SJCRH30 (cell line): ENCODE results near the gene JAZF1. TPM values are rescaled to one million over a fixed set of nuclear protein-coding genes. Genes with fewer than 3 reads are reported as not detected.

ENCODE experiments used
- DNase-seq, 2 experiments: peaks; one replicate each; pipeline ENCODE4 v3.0.0-alpha.2; 2015 to 2020
- H3K27ac ChIP-seq: fragments of 250-450 bp; sonication (Bioruptor Pico); 2 replicates; pipeline ENCODE4 v1.5.1; 2020; ENCODE audit warnings: mild to moderate bottlenecking, moderate library complexity
- H3K27me3 ChIP-seq: fragments of 250-450 bp; sonication (Bioruptor Pico); 2 replicates; pipeline ENCODE4 v1.5.1; 2020; ENCODE audit warnings: mild to moderate bottlenecking, moderate library complexity
- H3K36me3 ChIP-seq: fragments of 250-450 bp; sonication (Bioruptor Pico); 2 replicates; pipeline ENCODE4 v1.5.1; 2020; ENCODE audit warnings: mild to moderate bottlenecking, moderate library complexity
- H3K4me1 ChIP-seq: fragments of 250-450 bp; sonication (Bioruptor Pico); 2 replicates; pipeline ENCODE4 v1.5.1; 2020; ENCODE audit warnings: mild to moderate bottlenecking, moderate library complexity
- H3K4me3 ChIP-seq: fragments of 250-450 bp; sonication (Bioruptor Pico); 2 replicates; pipeline ENCODE4 v1.5.1; 2020; ENCODE audit warnings: mild to moderate bottlenecking, moderate library complexity
- H3K9me3 ChIP-seq: fragments of 250-450 bp; sonication (Bioruptor Pico); replicated peaks from 2 replicates; pipeline ENCODE4 v1.5.1; 2020; ENCODE audit warnings: mild to moderate bottlenecking, moderate library complexity
- total RNA-seq: library from RNA; depleted of rRNA; stranded (reverse); fragments of >200 nt; shearing (Covaris generic); gene quantifications from 2 replicates; pipeline ENCODE4 v1.2.3, GENCODE V29; 2014

The JAZF1 gene
- total RNA-seq, 1 experiment from 2014 or later, result 10.5 TPM

- no peak overlapping the region for H3K27ac ChIP-seq
- H3K27me3 ChIP-seq, result no peaks in the 10 kb centered on the region
- H3K9me3 ChIP-seq, result no peaks in the 10 kb centered on the region
- H3K36me3 ChIP-seq, result no peaks in the 10 kb centered on the region
- no peaks in the 10 kb centered on the region; the same call in 1 of the 2 replicates for H3K4me1 ChIP-seq
- no peak overlapping the region for H3K4me3 ChIP-seq
- no peak for DNase-seq
Measured at GRCh38 chr7:28104811-28105210, 75.8 kb downstream of the JAZF1 start.

GRCh38 chr7:28104041-28104541 is 76.5 kb downstream of the JAZF1 start:
- Histone ChIP-seq H3K36me3 (no peaks in the 10 kb centered on the region), H3K4me3 (no peak overlapping the region), H3K27me3 (no peaks in the 10 kb centered on the region), H3K9me3 (no peaks in the 10 kb centered on the region), H3K27ac (no peak overlapping the region), H3K4me1 (no peaks in the 10 kb centered on the region; the same call in 1 of the 2 replicates)
- DNase-seq, result no peak

- peak in 1 of 2 experiments; percentile 20 for DNase-seq
- H3K27ac ChIP-seq, result no peak overlapping the region
- H3K4me3 ChIP-seq, result no peak overlapping the region
- no peaks in the 10 kb centered on the region; the same call in 1 of the 2 replicates for H3K4me1 ChIP-seq
- no peaks in the 10 kb centered on the region for H3K27me3 ChIP-seq
- no peaks in the 10 kb centered on the region for H3K9me3 ChIP-seq
- H3K36me3 ChIP-seq, result no peaks in the 10 kb centered on the region
Measured at GRCh38 chr7:28102797-28103196, 77.8 kb downstream of the JAZF1 start.

GRCh38 chr7:28096713-28097112 is 83.9 kb downstream of the JAZF1 start:
- Histone ChIP-seq H3K36me3 (no peaks in the 10 kb centered on the region), H3K4me3 (no peak overlapping the region), H3K27ac (no peak overlapping the region), H3K9me3 (no peaks in the 10 kb centered on the region), H3K4me1 (no peaks in the 10 kb centered on the region), H3K27me3 (no peaks in the 10 kb centered on the region)
- DNase-seq, result peak; percentile 44 to 80

GRCh38 chr7:28095231-28095630 is 85.4 kb downstream of the JAZF1 start:
- no peak overlapping the region for H3K4me3 ChIP-seq
- H3K27ac ChIP-seq, result no peak overlapping the region
- no peaks in the 10 kb centered on the region for H3K36me3 ChIP-seq
- H3K9me3 ChIP-seq, result no peaks in the 10 kb centered on the region
- H3K27me3 ChIP-seq, result no peaks in the 10 kb centered on the region
- H3K4me1 ChIP-seq, result peaks cover 3% of the 10 kb centered on the region
- DNase-seq, result no peak

GRCh38 chr7:28093623-28094232 is 86.9 kb downstream of the JAZF1 start:
- Histone ChIP-seq H3K4me3 (no peak overlapping the region), H3K27me3 (no peaks in the 10 kb centered on the region), H3K36me3 (no peaks in the 10 kb centered on the region), H3K9me3 (no peaks in the 10 kb centered on the region), H3K4me1 (peaks cover 3% of the 10 kb centered on the region), H3K27ac (no peak overlapping the region)
- peak; percentile 88 to 92 for DNase-seq

- no peaks in the 10 kb centered on the region for H3K27me3 ChIP-seq
- H3K4me1 ChIP-seq, result peaks cover 11% of the 10 kb centered on the region
- no peak overlapping the region for H3K4me3 ChIP-seq
- no peak overlapping the region for H3K27ac ChIP-seq
- no peak for DNase-seq
- no peaks in the 10 kb centered on the region for H3K36me3 ChIP-seq
- no peaks in the 10 kb centered on the region for H3K9me3 ChIP-seq
Measured at GRCh38 chr7:28091190-28091589, 89.4 kb downstream of the JAZF1 start.

GRCh38 chr7:28088901-28089714 is 91.5 kb downstream of the JAZF1 start:
- Histone ChIP-seq H3K27me3 (no peaks in the 10 kb centered on the region), H3K36me3 (no peaks in the 10 kb centered on the region)
- DNase-seq, result no peak

GRCh38 chr7:28088032-28088431 is 92.6 kb downstream of the JAZF1 start:
- Histone ChIP-seq H3K27me3 (no peaks in the 10 kb centered on the region), H3K9me3 (no peaks in the 10 kb centered on the region), H3K36me3 (no peaks in the 10 kb centered on the region), H3K27ac (no peak overlapping the region), H3K4me1 (peaks cover 11% of the 10 kb centered on the region), H3K4me3 (no peak overlapping the region)
- no peak for DNase-seq

More at GRCh38 chr7:28088901-28089714, 91.5 kb downstream of the JAZF1 start:
- H3K4me3 ChIP-seq, result no peak overlapping the region
- no peaks in the 10 kb centered on the region for H3K9me3 ChIP-seq
- H3K4me1 ChIP-seq, result peaks cover 11% of the 10 kb centered on the region
- H3K27ac ChIP-seq, result no peak overlapping the region

- H3K4me3 ChIP-seq, result no peak overlapping the region
- no peaks in the 10 kb centered on the region for H3K27me3 ChIP-seq
- no peaks in the 10 kb centered on the region for H3K9me3 ChIP-seq
- peak in 1 of 2 experiments; percentile 38 for DNase-seq
- H3K36me3 ChIP-seq, result no peaks in the 10 kb centered on the region
- H3K27ac ChIP-seq, result no peak overlapping the region
- peaks cover 9% of the 10 kb centered on the region for H3K4me1 ChIP-seq
Measured at GRCh38 chr7:28086198-28086597, 94.4 kb downstream of the JAZF1 start.

GRCh38 chr7:28083998-28084985 is 96.3 kb downstream of the JAZF1 start:
- H3K36me3 ChIP-seq, result no peaks in the 10 kb centered on the region
- DNase-seq, result no peak
- H3K27me3 ChIP-seq, result no peaks in the 10 kb centered on the region
- H3K9me3 ChIP-seq, result no peaks in the 10 kb centered on the region
- peaks cover 8% of the 10 kb centered on the region for H3K4me1 ChIP-seq
- no peak overlapping the region for H3K27ac ChIP-seq
- no peak overlapping the region for H3K4me3 ChIP-seq

GRCh38 chr7:28083164-28083997 is 97.2 kb downstream of the JAZF1 start:
- DNase-seq, result no peak
- Histone ChIP-seq H3K27ac (no peak overlapping the region), H3K4me1 (peaks cover 8% of the 10 kb centered on the region)

GRCh38 chr7:28082071-28082470 is 98.5 kb downstream of the JAZF1 start:
- no peak for DNase-seq
- Histone ChIP-seq H3K4me1 (peaks cover 8% of the 10 kb centered on the region), H3K36me3 (no peaks in the 10 kb centered on the region), H3K27me3 (no peaks in the 10 kb centered on the region), H3K4me3 (no peak overlapping the region), H3K27ac (no peak overlapping the region), H3K9me3 (no peaks in the 10 kb centered on the region)

More at GRCh38 chr7:28083164-28083997, 97.2 kb downstream of the JAZF1 start:
- Histone ChIP-seq H3K36me3 (no peaks in the 10 kb centered on the region), H3K27me3 (no peaks in the 10 kb centered on the region), H3K4me3 (no peak overlapping the region), H3K9me3 (no peaks in the 10 kb centered on the region)

GRCh38 chr7:28081016-28081415 is 99.6 kb downstream of the JAZF1 start:
- no peaks in the 10 kb centered on the region; the same call in 1 of the 2 replicates for H3K4me1 ChIP-seq
- H3K9me3 ChIP-seq, result no peaks in the 10 kb centered on the region
- no peaks in the 10 kb centered on the region for H3K27me3 ChIP-seq
- DNase-seq, result no peak
- no peaks in the 10 kb centered on the region for H3K36me3 ChIP-seq
- H3K4me3 ChIP-seq, result no peak overlapping the region
- H3K27ac ChIP-seq, result no peak overlapping the region
